ENCODE data around the gene ENOX1.

The ENOX1 gene

GRCh38 chr13:43304449-43304848 is 482.3 kb downstream of the ENOX1 start:
- no peak for TF ChIP-seq CSDC2 (CRISPR knock-in tag; IDR thresholded peaks at IDR 0.05)
- TF ChIP-seq CREB5 (CRISPR knock-in tag; IDR thresholded peaks at IDR 0.05; ENCODE audit: low read depth): no peak
- TF ChIP-seq ARNTL (CRISPR knock-in tag; IDR thresholded peaks at IDR 0.05; ENCODE audit: borderline replicate concordance, low read depth): no peak
- no peak for TF ChIP-seq PPARA (CRISPR knock-in tag; IDR thresholded peaks at IDR 0.05; ENCODE audit: borderline replicate concordance)
- TF ChIP-seq ESRRG (CRISPR knock-in tag; IDR thresholded peaks at IDR 0.05): no peak
- no peak for TF ChIP-seq TCF4 (CRISPR knock-in tag; IDR thresholded peaks at IDR 0.05; ENCODE audit: borderline replicate concordance)
- TF ChIP-seq TOX (CRISPR knock-in tag; IDR thresholded peaks at IDR 0.05; ENCODE audit: borderline replicate concordance): no peak
- TF ChIP-seq ZNF70 (CRISPR knock-in tag; IDR thresholded peaks at IDR 0.05): no peak
- no peak for TF ChIP-seq OSR1 (CRISPR knock-in tag; IDR thresholded peaks at IDR 0.05)
- no peak for TF ChIP-seq ZFP3 (CRISPR knock-in tag; IDR thresholded peaks at IDR 0.05)
- TF ChIP-seq ZC3H10 (CRISPR knock-in tag; IDR thresholded peaks at IDR 0.05): no peak
- ATAC-seq: no peak

GRCh38 chr13:43303033-43303729 is 483.6 kb downstream of the ENOX1 start:
- ATAC-seq: peak; percentile 75
- TF ChIP-seq TCF4 (CRISPR knock-in tag; IDR thresholded peaks at IDR 0.05; ENCODE audit: borderline replicate concordance) (no peak), CSRNP3 (CRISPR knock-in tag; IDR thresholded peaks at IDR 0.05) (no peak), CSDC2 (CRISPR knock-in tag; IDR thresholded peaks at IDR 0.05) (no peak), ZC3H10 (CRISPR knock-in tag; IDR thresholded peaks at IDR 0.05) (no peak), TOX (CRISPR knock-in tag; IDR thresholded peaks at IDR 0.05; ENCODE audit: borderline replicate concordance) (no peak), ZNF565 (CRISPR knock-in tag; conservative IDR thresholded peaks at IDR 0.05; ENCODE audit: low read depth) (no peak), PPARA (CRISPR knock-in tag; IDR thresholded peaks at IDR 0.05; ENCODE audit: borderline replicate concordance) (no peak), TSHZ2 (CRISPR knock-in tag; IDR thresholded peaks at IDR 0.05) (no peak), BACH2 (CRISPR knock-in tag; IDR thresholded peaks at IDR 0.05; ENCODE audit: borderline replicate concordance) (no peak), ISL1 (CRISPR knock-in tag; IDR thresholded peaks at IDR 0.05) (no peak), CREB5 (CRISPR knock-in tag; IDR thresholded peaks at IDR 0.05; ENCODE audit: low read depth) (no peak), ZNF8 (CRISPR knock-in tag; IDR thresholded peaks at IDR 0.05) (no peak), RARB (CRISPR knock-in tag; IDR thresholded peaks at IDR 0.05) (no peak)

- no peak for ATAC-seq
- TF ChIP-seq ZNF565 (CRISPR knock-in tag; conservative IDR thresholded peaks at IDR 0.05; ENCODE audit: low read depth) (no peak), POU6F1 (CRISPR knock-in tag; IDR thresholded peaks at IDR 0.05; ENCODE audit: borderline replicate concordance, low read depth) (no peak), ESRRG (CRISPR knock-in tag; IDR thresholded peaks at IDR 0.05) (no peak), ISL1 (CRISPR knock-in tag; IDR thresholded peaks at IDR 0.05) (no peak), PATZ1 (CRISPR knock-in tag; IDR thresholded peaks at IDR 0.05; ENCODE audit: borderline replicate concordance) (no peak), ZC3H10 (CRISPR knock-in tag; IDR thresholded peaks at IDR 0.05) (no peak), ZNF70 (CRISPR knock-in tag; IDR thresholded peaks at IDR 0.05) (no peak), TSHZ2 (CRISPR knock-in tag; IDR thresholded peaks at IDR 0.05) (no peak), ZFP30 (CRISPR knock-in tag; IDR thresholded peaks at IDR 0.05) (no peak), ZNF8 (CRISPR knock-in tag; IDR thresholded peaks at IDR 0.05) (no peak), BACH2 (CRISPR knock-in tag; IDR thresholded peaks at IDR 0.05; ENCODE audit: borderline replicate concordance) (no peak)
Observed at GRCh38 chr13:43301346-43301969, 485.3 kb downstream of the ENOX1 start.
